Stimulated activated CD8-positive, alpha-beta memory T cell treated with anti-CD3 and anti-CD28 coated beads, Interleukin-7, amount 100 ng/mL, for 48 hours (primary cell): ENCODE measurements around the gene SLC9B2.

Source experiments
- DNase-seq, 2 donors: peaks; one replicate each; pipeline ENCODE4 v3.0.0-alpha.2; 2020; ENCODE audit warnings: low read depth in 1 of 2; ENCODE audit errors: extremely low read depth in 1 of 2

The SLC9B2 gene

GRCh38 chr4:103075894-103076746, 441 bp downstream of the SLC9B2 start:
- DNase-seq, result peak; percentile 33 to 37

- DNase-seq, result no peak
Observed at GRCh38 chr4:103075435-103075893, 1.1 kb downstream of the SLC9B2 start.

- DNase-seq, result no peak
Observed at GRCh38 chr4:103074744-103075434, 1.7 kb downstream of the SLC9B2 start.

GRCh38 chr4:103073792-103074438, 2.6 kb downstream of the SLC9B2 start:
- DNase-seq, result no peak

GRCh38 chr4:103067841-103068547, 8.6 kb downstream of the SLC9B2 start:
- no peak for DNase-seq

- no peak for DNase-seq
Observed at GRCh38 chr4:103060453-103061148, 16.0 kb downstream of the SLC9B2 start.

GRCh38 chr4:103054030-103054429, 22.5 kb downstream of the SLC9B2 start:
- DNase-seq, result no peak

- DNase-seq, result no peak
Observed at GRCh38 chr4:103052779-103053178, 23.8 kb downstream of the SLC9B2 start.

GRCh38 chr4:103052145-103052544, 24.4 kb downstream of the SLC9B2 start:
- DNase-seq, result no peak

GRCh38 chr4:103050736-103051436, 25.7 kb downstream of the SLC9B2 start:
- DNase-seq, result no peak

GRCh38 chr4:103046416-103047290, 29.9 kb downstream of the SLC9B2 start:
- DNase-seq, result no peak

- DNase-seq, result no peak
Observed at GRCh38 chr4:103044183-103044582, 32.4 kb downstream of the SLC9B2 start.

GRCh38 chr4:103036169-103036568, 40.4 kb downstream of the SLC9B2 start:
- DNase-seq, result no peak

GRCh38 chr4:103032574-103032973, 44.0 kb downstream of the SLC9B2 start:
- DNase-seq, result no peak

GRCh38 chr4:103030791-103031190, 45.8 kb downstream of the SLC9B2 start:
- DNase-seq, result no peak

- DNase-seq, result no peak
Observed at GRCh38 chr4:103029300-103029699, 47.3 kb downstream of the SLC9B2 start.

GRCh38 chr4:103026868-103027267, 49.7 kb downstream of the SLC9B2 start:
- no peak for DNase-seq

- DNase-seq, result no peak
Observed at GRCh38 chr4:103024996-103025395, 51.6 kb downstream of the SLC9B2 start.

- no peak for DNase-seq
Observed at GRCh38 chr4:103021120-103021519, 55.4 kb downstream of the SLC9B2 start.
